ENCODE measurements around the gene CEP295NL. TPM values are rescaled to one million over a fixed set of nuclear protein-coding genes. Genes with fewer than 3 reads are reported as not detected.

CEP295NL gene
- total RNA-seq, 1 experiment from 2014 or later: 1.9 TPM

DNA sequence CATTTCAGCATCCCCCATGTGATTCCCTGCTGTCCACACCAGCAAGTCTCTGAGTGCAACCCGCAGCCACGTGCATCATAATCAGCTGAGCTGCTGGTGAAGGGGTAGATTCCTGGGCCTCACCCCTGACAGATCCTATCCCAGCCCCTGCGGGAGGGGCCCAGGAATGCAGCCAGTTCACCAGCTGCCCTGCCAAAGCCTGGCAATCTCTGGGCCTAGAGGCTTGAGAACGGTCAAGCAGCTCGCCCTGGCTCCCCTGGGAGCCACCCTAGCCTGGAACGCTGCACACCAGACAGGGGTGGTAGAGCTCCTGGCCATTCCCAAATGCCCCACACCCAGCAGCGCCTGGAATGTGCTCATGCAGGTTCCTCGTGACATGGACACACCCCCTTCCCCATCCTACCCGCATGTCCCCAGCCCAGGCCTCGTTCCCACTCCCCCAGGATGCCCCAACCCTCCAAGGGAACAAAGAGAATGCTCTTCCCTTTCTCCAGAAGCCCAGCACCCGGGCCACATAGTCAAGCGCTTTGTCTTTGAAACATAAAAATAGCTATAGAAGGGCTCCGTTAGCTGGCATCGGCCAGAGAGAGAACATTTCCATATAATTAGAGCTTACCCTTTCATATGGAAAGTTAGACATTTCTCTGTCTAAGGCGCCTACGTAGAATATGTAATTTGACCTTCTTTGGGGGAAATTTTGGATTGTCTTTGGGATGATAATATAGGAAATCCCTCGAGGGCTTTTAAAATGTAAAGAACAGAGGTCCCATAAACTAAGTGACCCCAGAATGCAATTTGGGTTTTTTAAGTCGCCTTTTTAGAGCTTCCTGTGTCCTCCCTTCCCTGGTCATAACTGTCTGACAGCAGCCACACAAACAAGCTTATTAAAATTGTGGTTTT is 3.4 kb downstream of the CEP295NL start:
- peak; percentile 46; the same call in 1 of the 2 replicates for ATAC-seq
- POLR2A ChIA-PET: interaction anchor here (1.6 kb wide), 1 partner anchor 9 kb away, joined by 4 read pairs; no protein-coding TSS in a partner anchor
- no TSS peak for BruUV-seq (replicated peaks)
- no peak for TF ChIP-seq FOSL1 (IDR thresholded peaks at IDR 0.05; ENCODE audit: low read depth)
- TF ChIP-seq CEBPB (IDR thresholded peaks at IDR 0.05; ENCODE audit: low read depth): no peak
- TF ChIP-seq, protein P1, sequence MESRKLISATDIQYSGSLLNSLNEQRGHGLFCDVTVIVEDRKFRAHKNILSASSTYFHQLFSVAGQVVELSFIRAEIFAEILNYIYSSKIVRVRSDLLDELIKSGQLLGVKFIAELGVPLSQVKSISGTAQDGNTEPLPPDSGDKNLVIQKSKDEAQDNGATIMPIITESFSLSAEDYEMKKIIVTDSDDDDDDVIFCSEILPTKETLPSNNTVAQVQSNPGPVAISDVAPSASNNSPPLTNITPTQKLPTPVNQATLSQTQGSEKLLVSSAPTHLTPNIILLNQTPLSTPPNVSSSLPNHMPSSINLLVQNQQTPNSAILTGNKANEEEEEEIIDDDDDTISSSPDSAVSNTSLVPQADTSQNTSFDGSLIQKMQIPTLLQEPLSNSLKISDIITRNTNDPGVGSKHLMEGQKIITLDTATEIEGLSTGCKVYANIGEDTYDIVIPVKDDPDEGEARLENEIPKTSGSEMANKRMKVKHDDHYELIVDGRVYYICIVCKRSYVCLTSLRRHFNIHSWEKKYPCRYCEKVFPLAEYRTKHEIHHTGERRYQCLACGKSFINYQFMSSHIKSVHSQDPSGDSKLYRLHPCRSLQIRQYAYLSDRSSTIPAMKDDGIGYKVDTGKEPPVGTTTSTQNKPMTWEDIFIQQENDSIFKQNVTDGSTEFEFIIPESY (IDR thresholded peaks at IDR 0.05; ENCODE audit: extremely low read depth, insufficient replicate concordance, low read length): no peak
- no peak for TF ChIP-seq EZH2phosphoT487 (IDR thresholded peaks at IDR 0.05; ENCODE audit: borderline replicate concordance)
- TF ChIP-seq SIN3A (IDR thresholded peaks at IDR 0.05; ENCODE audit: low read depth): no peak
- TF ChIP-seq EZH2 (IDR thresholded peaks at IDR 0.05): no peak
- no peak for TF ChIP-seq JUND (IDR thresholded peaks at IDR 0.05)
- no peak for TF ChIP-seq SP1 (IDR thresholded peaks at IDR 0.05; ENCODE audit: low read depth)
- TF ChIP-seq POLR2A (IDR thresholded peaks at IDR 0.05; ENCODE audit: borderline replicate concordance, extremely low read depth, insufficient read depth, insufficient read length): no peak
- no peak for TF ChIP-seq ATF3 (IDR thresholded peaks at IDR 0.05)
- TF ChIP-seq, protein P2, sequence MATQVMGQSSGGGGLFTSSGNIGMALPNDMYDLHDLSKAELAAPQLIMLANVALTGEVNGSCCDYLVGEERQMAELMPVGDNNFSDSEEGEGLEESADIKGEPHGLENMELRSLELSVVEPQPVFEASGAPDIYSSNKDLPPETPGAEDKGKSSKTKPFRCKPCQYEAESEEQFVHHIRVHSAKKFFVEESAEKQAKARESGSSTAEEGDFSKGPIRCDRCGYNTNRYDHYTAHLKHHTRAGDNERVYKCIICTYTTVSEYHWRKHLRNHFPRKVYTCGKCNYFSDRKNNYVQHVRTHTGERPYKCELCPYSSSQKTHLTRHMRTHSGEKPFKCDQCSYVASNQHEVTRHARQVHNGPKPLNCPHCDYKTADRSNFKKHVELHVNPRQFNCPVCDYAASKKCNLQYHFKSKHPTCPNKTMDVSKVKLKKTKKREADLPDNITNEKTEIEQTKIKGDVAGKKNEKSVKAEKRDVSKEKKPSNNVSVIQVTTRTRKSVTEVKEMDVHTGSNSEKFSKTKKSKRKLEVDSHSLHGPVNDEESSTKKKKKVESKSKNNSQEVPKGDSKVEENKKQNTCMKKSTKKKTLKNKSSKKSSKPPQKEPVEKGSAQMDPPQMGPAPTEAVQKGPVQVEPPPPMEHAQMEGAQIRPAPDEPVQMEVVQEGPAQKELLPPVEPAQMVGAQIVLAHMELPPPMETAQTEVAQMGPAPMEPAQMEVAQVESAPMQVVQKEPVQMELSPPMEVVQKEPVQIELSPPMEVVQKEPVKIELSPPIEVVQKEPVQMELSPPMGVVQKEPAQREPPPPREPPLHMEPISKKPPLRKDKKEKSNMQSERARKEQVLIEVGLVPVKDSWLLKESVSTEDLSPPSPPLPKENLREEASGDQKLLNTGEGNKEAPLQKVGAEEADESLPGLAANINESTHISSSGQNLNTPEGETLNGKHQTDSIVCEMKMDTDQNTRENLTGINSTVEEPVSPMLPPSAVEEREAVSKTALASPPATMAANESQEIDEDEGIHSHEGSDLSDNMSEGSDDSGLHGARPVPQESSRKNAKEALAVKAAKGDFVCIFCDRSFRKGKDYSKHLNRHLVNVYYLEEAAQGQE (IDR thresholded peaks at IDR 0.05; ENCODE audit: low read depth): no peak
- no peak for TF ChIP-seq ZFX (IDR thresholded peaks at IDR 0.05)
- TF ChIP-seq RAD21 (IDR thresholded peaks at IDR 0.05; ENCODE audit: low read depth): no peak
- no peak for TF ChIP-seq POLR2AphosphoS5 (IDR thresholded peaks at IDR 0.05; ENCODE audit: low read depth, low read length)
- no peak for TF ChIP-seq TCF7L2 (IDR thresholded peaks at IDR 0.05; ENCODE audit: borderline replicate concordance, extremely low read depth, insufficient read depth, insufficient read length)
- no peak for TF ChIP-seq CTCF (IDR thresholded peaks at IDR 0.05 in 2 of 3, conservative IDR thresholded peaks at IDR 0.05 in 1 of 3; ENCODE audit: borderline replicate concordance in 1 of 3, insufficient read depth in 1 of 3, low read depth in 2 of 3, low read length in 2 of 3)
- TF ChIP-seq YY1 (IDR thresholded peaks at IDR 0.05; ENCODE audit: extremely low read depth, insufficient replicate concordance, low read depth, low read length): no peak
- no peak for TF ChIP-seq MAX (IDR thresholded peaks at IDR 0.05)

More for the DNA sequence above, 3.4 kb downstream of the CEP295NL start:
- Histone ChIP-seq H3K9ac (ENCODE audit: low read length) (no peak overlapping the region), H4K20me1 (ENCODE audit: insufficient read depth) (no peaks in the 10 kb centered on the region), H3K79me2 (ENCODE audit: insufficient read depth, low read length) (peaks cover 6% of the 10 kb centered on the region; the same call in 1 of the 2 replicates), H3K36me3 (ENCODE audit: control insufficient read depth in 1 of 2, insufficient read depth in 2 of 2, low read length in 2 of 2) (no peaks in the 10 kb centered on the region), H3K9me2 (ENCODE audit: insufficient read depth) (no peaks in the 10 kb centered on the region), H2AFZ (ENCODE audit: low read depth, low read length, poor library complexity, severe bottlenecking) (no peak overlapping the region), H3K27ac (ENCODE audit: low read depth, low read length) (no peak overlapping the region), H3K4me3 (replicated peaks in 1 of 2; ENCODE audit: low read depth in 1 of 2, low read length in 2 of 2) (no peak overlapping the region), H3K27me3 (ENCODE audit: insufficient read depth, low read length) (no peaks in the 10 kb centered on the region), H3K4me1 (ENCODE audit: control insufficient read depth in 1 of 2, insufficient read depth in 2 of 2, low read length in 2 of 2) (peaks cover 0 to 11% of the 10 kb centered on the region in 2 experiments; a peak in 2 of 4 replicates), H3K9me3 (ENCODE audit: control insufficient read depth in 1 of 2, insufficient read depth in 1 of 2, low read depth in 1 of 2, low read length in 2 of 2) (no peaks in the 10 kb centered on the region), H3K4me2 (ENCODE audit: low read length) (0 out of 2 replicates have a peak overlapping the region, but pooled peaks have one; percentile 10)
- intact Hi-C loops (cut with micrococcal nuclease): no loop called here
- RAD21 ChIA-PET (ENCODE audit: low non-redundant PET in 1 of 2, low total read pairs in 2 of 2, uncharacterized antibody in 2 of 2, unreplicated experiment in 2 of 2): no interaction called here
- CTCF ChIA-PET: interaction anchor here (1.9 to 2.1 kb wide), 2 partner anchors 13 to 34 kb away, joined by 5 to 9 read pairs; no protein-coding TSS in a partner anchor
- no peak for DNase-seq (ENCODE audit: low read depth, low spot score)

Measured in HCT116 (cell line).